GM12864 (cell line): ENCODE results near the gene PLA2G4D.
A peak's percentile ranks its signal among the peaks of the same experiment; 100 is the strongest.

Source experiments
- DNase-seq: peaks from one replicate; pipeline ENCODE4 v3.0.0-alpha.2; 2011; ENCODE audit warnings: low read depth
- H3K4me3 ChIP-seq: 2 replicates; pipeline ENCODE4 v1.5.1; 2011; ENCODE audit warnings: mild to moderate bottlenecking, low read depth, low read length, control low read depth
- CTCF ChIP-seq: IDR thresholded peaks from 2 replicates; pipeline ENCODE4 v1.5.1; 2011; ENCODE audit warnings: low read depth, mild to moderate bottlenecking, moderate library complexity, low read length, control low read depth, inconsistent platforms; ENCODE audit errors: missing control alignments

PLA2G4D gene

GRCh38 chr15:42085236-42085605, 9.1 kb downstream of the PLA2G4D start:
- no peak for DNase-seq
- no peak for TF ChIP-seq CTCF
- no peak overlapping the region for H3K4me3 ChIP-seq

GRCh38 chr15:42084465-42085235, 9.7 kb downstream of the PLA2G4D start:
- peak; percentile 93 for TF ChIP-seq CTCF
- no peak for DNase-seq

GRCh38 chr15:42083916-42084315, 10.4 kb downstream of the PLA2G4D start:
- no peak for TF ChIP-seq CTCF
- DNase-seq: no peak
- no peak overlapping the region for H3K4me3 ChIP-seq

More at GRCh38 chr15:42084465-42085235, 9.7 kb downstream of the PLA2G4D start:
- H3K4me3 ChIP-seq: no peak overlapping the region

GRCh38 chr15:42083605-42083908, 10.8 kb downstream of the PLA2G4D start:
- TF ChIP-seq CTCF: no peak
- no peak for DNase-seq
- H3K4me3 ChIP-seq: no peak overlapping the region

GRCh38 chr15:42082823-42083604, 11.3 kb downstream of the PLA2G4D start:
- DNase-seq: no peak
- TF ChIP-seq CTCF: no peak

GRCh38 chr15:42082141-42082540, 12.2 kb downstream of the PLA2G4D start:
- H3K4me3 ChIP-seq: no peak overlapping the region
- DNase-seq: no peak
- no peak for TF ChIP-seq CTCF

More at GRCh38 chr15:42082823-42083604, 11.3 kb downstream of the PLA2G4D start:
- no peak overlapping the region for H3K4me3 ChIP-seq
